ENCODE measurements around the gene HSPA8.
"Not testable (repeated sequence)": the region's sequence is repeated elsewhere in the genome, so short reads cannot be mapped to it uniquely, and the experiment has no call there.

The HSPA8 gene

DNA sequence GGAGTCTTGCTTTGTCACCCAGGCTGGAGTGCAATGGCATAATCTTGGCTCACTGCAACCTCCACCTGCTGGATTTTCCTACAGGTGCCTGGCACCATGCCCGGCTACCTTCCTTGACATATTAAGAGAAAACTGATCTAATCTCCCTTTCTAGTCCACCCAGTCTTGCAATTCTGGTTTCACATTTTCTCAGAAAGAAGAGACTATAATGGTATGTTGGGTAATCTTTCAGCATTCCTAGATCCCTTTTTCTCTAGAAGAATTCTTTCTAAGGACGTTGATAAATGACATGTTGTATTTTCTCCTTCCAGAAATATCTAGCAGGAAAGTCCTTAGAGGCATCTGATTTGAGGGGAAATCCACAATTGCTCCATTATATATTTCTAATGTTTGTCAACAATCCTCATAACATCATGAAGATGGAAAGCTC lies 10.4 kb upstream of the HSPA8 start:
- no peak for DNase-seq

- no peak for DNase-seq
Observed at GRCh38 chr11:123069908-123070821, 8.2 kb upstream of the HSPA8 start.

- peak; percentile 75 for DNase-seq
Observed at GRCh38 chr11:123065621-123066020, 3.7 kb upstream of the HSPA8 start.

DNA sequence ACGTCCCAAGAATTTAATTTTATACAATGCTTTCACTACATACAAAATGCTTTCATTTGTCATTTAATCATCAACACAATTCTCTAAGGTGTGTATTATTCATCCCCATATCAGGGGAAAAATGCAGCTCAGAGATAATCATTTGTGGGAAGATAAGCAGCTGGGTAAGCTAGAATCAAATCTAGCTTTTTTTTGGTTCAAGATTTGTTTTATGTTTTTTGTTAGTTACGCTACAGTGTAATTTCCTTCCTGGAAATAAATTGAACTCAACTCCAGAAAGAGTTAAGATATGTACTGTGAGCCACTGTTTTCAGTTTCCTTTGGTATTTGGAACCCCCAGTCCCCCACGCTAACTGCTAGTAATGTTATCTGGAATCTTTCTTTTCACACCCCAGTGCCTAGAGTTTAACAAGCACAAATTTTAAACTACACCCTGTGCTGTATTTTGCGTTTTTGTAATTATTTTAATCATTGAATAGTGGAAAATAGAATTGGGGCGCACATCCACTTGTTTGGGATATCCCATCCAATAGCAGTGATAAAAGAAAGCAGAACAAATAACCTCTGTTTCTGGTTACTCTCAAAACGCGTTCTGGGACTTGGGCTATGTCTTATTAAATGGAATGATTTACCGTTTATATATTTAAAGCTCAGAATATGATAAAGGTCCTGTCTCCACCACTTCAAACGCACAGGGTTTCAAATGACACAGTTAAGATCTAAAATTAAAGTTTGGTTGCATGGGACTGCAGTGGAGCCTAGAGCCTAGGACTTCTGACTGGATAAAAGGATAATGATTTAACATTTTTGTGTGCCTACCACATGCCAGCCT lies 2.1 kb upstream of the HSPA8 start:
- no peak for DNase-seq

DNA sequence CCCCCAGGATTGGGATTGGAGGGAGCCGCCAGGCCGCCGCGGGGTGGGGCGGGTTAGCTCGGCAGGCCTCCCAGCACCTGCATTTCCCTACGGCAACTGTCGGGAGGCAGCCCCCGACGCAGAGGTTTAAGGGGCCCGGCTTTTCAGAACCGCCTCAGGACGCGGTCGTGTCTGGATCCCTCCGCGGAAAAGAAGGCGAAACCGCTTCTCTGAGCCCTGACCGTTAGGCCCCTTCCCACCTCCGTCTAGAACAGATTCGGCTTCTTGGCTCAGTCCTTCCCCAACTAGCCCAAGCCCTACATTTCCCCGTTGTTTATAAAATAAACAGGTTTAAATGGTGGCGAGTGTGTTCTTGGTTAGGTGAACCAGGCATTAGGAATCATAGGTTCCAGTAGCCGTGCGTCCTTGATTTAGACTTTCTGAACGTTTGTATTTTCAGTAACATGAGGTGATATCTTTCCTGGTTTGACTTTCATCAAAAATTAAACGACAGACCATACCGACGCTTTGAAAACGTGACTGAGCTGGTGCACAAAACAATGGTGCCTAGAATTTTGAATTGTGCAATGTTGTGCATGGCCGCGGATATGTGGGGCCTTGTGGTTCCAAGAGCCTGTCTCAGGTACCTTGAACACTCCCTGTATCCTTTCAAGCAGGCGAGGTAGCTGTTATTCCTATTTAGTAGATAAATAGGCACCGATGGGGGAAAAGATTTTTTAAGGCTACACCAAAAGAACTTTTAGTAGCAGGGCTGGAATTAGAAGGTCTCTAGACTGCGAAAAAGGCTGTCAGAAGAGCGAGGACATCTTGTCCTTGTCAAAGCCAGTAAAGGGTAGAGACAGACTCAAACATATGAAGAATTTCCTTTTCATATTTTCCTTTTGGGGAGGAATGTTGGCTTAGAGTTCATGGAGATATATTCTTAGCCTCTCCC lies 1.2 kb upstream of the HSPA8 start:
- DNase-seq = peak; percentile 61

- DNase-seq = peak; percentile 99
Observed at GRCh38 chr11:123062158-123062891, 389 bp upstream of the HSPA8 start.

GRCh38 chr11:123060277-123061000 lies 1.5 kb downstream of the HSPA8 start:
- DNase-seq = no peak

DNA sequence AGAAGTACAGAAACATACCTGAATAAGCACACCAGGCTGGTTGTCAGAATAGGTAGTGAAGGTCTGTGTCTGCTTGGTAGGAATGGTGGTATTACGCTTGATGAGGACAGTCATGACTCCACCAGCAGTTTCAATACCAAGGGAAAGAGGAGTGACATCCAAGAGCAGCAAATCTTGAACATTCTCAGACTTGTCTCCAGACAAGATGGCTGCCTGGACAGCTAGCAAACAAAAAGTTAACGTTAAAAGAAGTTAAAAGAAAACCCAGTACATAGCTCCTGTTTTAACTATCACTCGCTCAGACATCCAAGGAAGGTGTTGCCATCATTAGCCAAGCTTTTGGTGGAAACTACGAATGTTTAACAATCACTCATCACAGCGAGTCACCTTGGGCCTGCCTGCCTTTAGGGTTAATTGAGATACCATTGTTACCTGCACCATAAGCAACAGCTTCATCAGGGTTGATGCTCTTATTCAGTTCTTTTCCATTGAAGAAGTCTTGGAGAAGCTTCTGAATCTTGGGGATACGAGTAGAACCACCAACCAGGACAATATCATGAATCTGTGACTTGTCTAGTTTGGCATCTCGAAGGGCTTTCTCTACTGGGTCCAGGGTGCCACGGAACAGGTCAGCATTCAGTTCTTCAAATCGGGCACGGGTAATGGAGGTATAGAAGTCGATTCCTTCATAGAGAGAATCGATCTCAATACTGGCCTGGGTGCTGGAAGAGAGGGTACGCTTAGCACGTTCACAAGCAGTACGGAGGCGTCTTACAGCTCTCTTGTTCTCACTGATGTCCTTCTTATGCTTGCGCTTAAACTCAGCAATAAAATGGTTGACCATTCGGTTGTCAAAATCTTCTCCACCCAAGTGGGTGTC lies 2.7 kb downstream of the HSPA8 start:
- DNase-seq = not testable (repeated sequence)

- no peak for DNase-seq
Observed at GRCh38 chr11:123057661-123058305, 4.2 kb downstream of the HSPA8 start.

- DNase-seq = no peak
Observed at GRCh38 chr11:123056835-123057491, 5.0 kb downstream of the HSPA8 start.

- no peak for DNase-seq
Observed at GRCh38 chr11:123055191-123055901, 6.6 kb downstream of the HSPA8 start.

- peak; percentile 65 for DNase-seq
Observed at GRCh38 chr11:123054301-123055065, 7.5 kb downstream of the HSPA8 start.

- no peak for DNase-seq
Observed at GRCh38 chr11:123052901-123053721, 8.8 kb downstream of the HSPA8 start.

GRCh38 chr11:123051634-123052033 lies 10.3 kb downstream of the HSPA8 start:
- no peak for DNase-seq

GRCh38 chr11:123051146-123051545 lies 10.8 kb downstream of the HSPA8 start:
- DNase-seq = no peak

GRCh38 chr11:123047947-123048293 lies 14.0 kb downstream of the HSPA8 start:
- no peak for DNase-seq

Measured in fibroblast of skin of back (primary cell).